HFFc6 (cell line): ENCODE measurements around the gene EMP3. TPM values are rescaled to one million over a fixed set of nuclear protein-coding genes. Genes with fewer than 3 reads are reported as not detected.

Experiments
- DNase-seq: peaks from one replicate; pipeline ENCODE4 v3.0.0-alpha.2; 2018
- H3K27ac Mint-ChIP-seq: 2 replicates; pipeline ENCODE4 v1.8.0; 2020; ENCODE audit warnings: mild to moderate bottlenecking, mixed read lengths
- H3K27me3 Mint-ChIP-seq: 2 replicates; pipeline ENCODE4 v1.8.0; 2021; ENCODE audit warnings: mild to moderate bottlenecking, moderate library complexity, mixed read lengths; ENCODE audit not compliant: insufficient read depth
- H3K36me3 Mint-ChIP-seq: 2 replicates; pipeline ENCODE4 v1.8.0; 2021; ENCODE audit warnings: low read depth, mixed read lengths
- H3K4me1 Mint-ChIP-seq: 2 replicates; pipeline ENCODE4 v1.8.0; 2020; ENCODE audit warnings: low read depth, mixed read lengths
- H3K4me3 Mint-ChIP-seq: 2 replicates; pipeline ENCODE4 v1.8.0; 2020; ENCODE audit warnings: mild to moderate bottlenecking, moderate library complexity, mixed read lengths
- H3K9me3 Mint-ChIP-seq: 2 replicates; pipeline ENCODE4 v1.8.0; 2020; ENCODE audit warnings: mild to moderate bottlenecking, mixed read lengths
- CTCF ChIP-seq: fragments of 200-600 bp; sonication (generic); IDR thresholded peaks from 2 replicates; pipeline ENCODE4 v1.5.0; 2021; ENCODE audit warnings: antibody characterized with exemption, mild to moderate bottlenecking
- total RNA-seq, 6 experiments: library from RNA; stranded (reverse); fragmentation: NEBNext Ultra II Directional; extraction: Animal tissue kit (Norgen Biotek cat#: 25700); gene quantifications; 2 replicates in 1 of 6; 3 replicates in 5 of 6; pipeline ENCODE4 v1.2.3, GENCODE V29; 2021

EMP3 gene
- total RNA-seq, 6 experiments from 2014 or later: 471 to 574 (median 525) TPM

- H3K4me1 Mint-ChIP-seq: peaks cover 13% of the 10 kb centered on the region
These were observed 19.5 kb downstream of the EMP3 start for GRCh38 chr19:48344892-48345291.

GRCh38 chr19:48346191-48346590 is 20.8 kb downstream of the EMP3 start:
- H3K4me3 Mint-ChIP-seq: no peak overlapping the region
- peaks cover 13% of the 10 kb centered on the region for H3K4me1 Mint-ChIP-seq
- DNase-seq: no peak
- H3K27me3 Mint-ChIP-seq: peaks cover 2% of the 10 kb centered on the region; the same call in 1 of the 2 replicates
- TF ChIP-seq CTCF: no peak
- H3K27ac Mint-ChIP-seq: no peak overlapping the region; the same call in 1 of the 2 replicates
- H3K36me3 Mint-ChIP-seq: no peaks in the 10 kb centered on the region
- no peaks in the 10 kb centered on the region for H3K9me3 Mint-ChIP-seq

More at GRCh38 chr19:48344892-48345291, 19.5 kb downstream of the EMP3 start:
- H3K27ac Mint-ChIP-seq: no peak overlapping the region
- peaks cover 2% of the 10 kb centered on the region; the same call in 1 of the 2 replicates for H3K27me3 Mint-ChIP-seq
- DNase-seq: no peak
- no peak for TF ChIP-seq CTCF
- H3K9me3 Mint-ChIP-seq: no peaks in the 10 kb centered on the region
- no peak overlapping the region for H3K4me3 Mint-ChIP-seq
- H3K36me3 Mint-ChIP-seq: no peaks in the 10 kb centered on the region

GRCh38 chr19:48348045-48348444 is 22.7 kb downstream of the EMP3 start:
- no peaks in the 10 kb centered on the region for H3K36me3 Mint-ChIP-seq
- peaks cover 2% of the 10 kb centered on the region; the same call in 1 of the 2 replicates for H3K27me3 Mint-ChIP-seq
- H3K4me1 Mint-ChIP-seq: peaks cover 9% of the 10 kb centered on the region
- H3K27ac Mint-ChIP-seq: no peak overlapping the region
- H3K9me3 Mint-ChIP-seq: no peaks in the 10 kb centered on the region
- TF ChIP-seq CTCF: no peak
- H3K4me3 Mint-ChIP-seq: no peak overlapping the region
- no peak for DNase-seq

DNA sequence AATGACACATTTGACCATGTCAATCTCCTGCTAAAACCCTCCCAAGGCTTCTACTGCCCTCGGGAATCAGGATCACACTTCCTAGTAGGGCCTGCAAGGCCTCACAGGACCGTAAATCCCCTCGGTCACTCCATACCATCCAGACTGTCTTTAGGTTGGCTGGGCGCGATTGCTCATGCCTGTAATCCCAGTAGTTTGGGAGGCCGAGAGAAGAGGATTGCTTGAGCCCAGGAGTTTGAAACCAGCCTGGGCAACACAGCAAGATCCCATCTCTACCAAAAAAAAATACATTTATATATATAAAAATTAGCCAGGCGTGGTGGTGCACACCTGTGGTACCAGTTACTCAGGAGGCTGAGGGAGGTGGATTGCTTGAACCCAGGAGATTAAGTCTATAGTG is 23.4 kb downstream of the EMP3 start:
- H3K9me3 Mint-ChIP-seq: no peaks in the 10 kb centered on the region
- H3K27me3 Mint-ChIP-seq: peaks cover 2% of the 10 kb centered on the region; the same call in 1 of the 2 replicates
- peaks cover 10% of the 10 kb centered on the region; the same call in 1 of the 2 replicates for H3K4me1 Mint-ChIP-seq
- TF ChIP-seq CTCF: no peak
- no peak for DNase-seq
- H3K36me3 Mint-ChIP-seq: no peaks in the 10 kb centered on the region
- no peak overlapping the region for H3K27ac Mint-ChIP-seq
- no peak overlapping the region for H3K4me3 Mint-ChIP-seq

GRCh38 chr19:48350856-48351255 is 25.5 kb downstream of the EMP3 start:
- no peak for TF ChIP-seq CTCF
- Mint-ChIP-seq H3K27ac (no peak overlapping the region), H3K4me3 (no peak overlapping the region), H3K36me3 (no peaks in the 10 kb centered on the region), H3K9me3 (no peaks in the 10 kb centered on the region), H3K4me1 (peaks cover 11% of the 10 kb centered on the region; the same call in 1 of the 2 replicates), H3K27me3 (no peaks in the 10 kb centered on the region)
- no peak for DNase-seq

GRCh38 chr19:48351341-48351752 is 26.0 kb downstream of the EMP3 start:
- Mint-ChIP-seq H3K4me1 (peaks cover 11% of the 10 kb centered on the region; the same call in 1 of the 2 replicates), H3K27me3 (no peaks in the 10 kb centered on the region), H3K9me3 (no peaks in the 10 kb centered on the region), H3K27ac (no peak overlapping the region), H3K4me3 (no peak overlapping the region), H3K36me3 (no peaks in the 10 kb centered on the region)
- peak; percentile 93 for TF ChIP-seq CTCF
- peak; percentile 33 for DNase-seq
